Left ventricle myocardium inferior (tissue), 1 donor: ENCODE measurements around the gene PTPRM. TPM values are rescaled to one million over a fixed set of nuclear protein-coding genes. Genes with fewer than 3 reads are reported as not detected.

Source experiments
- DNase-seq: peaks from one replicate; pipeline ENCODE4 v3.0.0-alpha.2; 2020
- H3K27ac ChIP-seq: fragments of 200-600 bp; replicated peaks from 2 replicates; pipeline ENCODE4 v1.8.0; 2021
- H3K27me3 ChIP-seq: fragments of 200-600 bp; 2 replicates; pipeline ENCODE4 v1.8.0; 2021; ENCODE audit warnings: low read depth
- H3K36me3 ChIP-seq: fragments of 200-600 bp; 2 replicates; pipeline ENCODE4 v1.8.0; 2021
- H3K4me1 ChIP-seq: fragments of 200-600 bp; 2 replicates; pipeline ENCODE4 v1.8.0; 2021
- H3K4me3 ChIP-seq: fragments of 200-600 bp; 2 replicates; pipeline ENCODE4 v1.8.0; 2021; ENCODE audit warnings: mild to moderate bottlenecking, moderate library complexity
- H3K9me3 ChIP-seq: fragments of 200-600 bp; replicated peaks from 2 replicates; pipeline ENCODE4 v1.8.0; 2021
- intact Hi-C: fragments of 100-400 bp; cut with micrococcal nuclease; formaldehyde crosslinking; loops from one replicate; pipeline ENCODE4 v1.11.0; 2022
- total RNA-seq: library from RNA; stranded (reverse); fragmentation: NEBNext Ultra II Directional; extraction: Animal tissue kit (Norgen Biotek cat#: 25700); gene quantifications from one replicate; pipeline ENCODE4 v1.2.1, GENCODE V29; 2021
- TF ChIP-seq, protein P1 (sequence below): fragments of 200-600 bp; IDR thresholded peaks from 2 replicates; pipeline ENCODE4 v1.8.0; 2021; ENCODE audit warnings: antibody characterized with exemption, mild to moderate bottlenecking, borderline replicate concordance
- donor health status: DM: no; HTN: yes; CAD: no; lungs with severe emphysema.

PTPRM gene
- total RNA-seq, 1 donor from 2014 or later: 132 TPM

DNA sequence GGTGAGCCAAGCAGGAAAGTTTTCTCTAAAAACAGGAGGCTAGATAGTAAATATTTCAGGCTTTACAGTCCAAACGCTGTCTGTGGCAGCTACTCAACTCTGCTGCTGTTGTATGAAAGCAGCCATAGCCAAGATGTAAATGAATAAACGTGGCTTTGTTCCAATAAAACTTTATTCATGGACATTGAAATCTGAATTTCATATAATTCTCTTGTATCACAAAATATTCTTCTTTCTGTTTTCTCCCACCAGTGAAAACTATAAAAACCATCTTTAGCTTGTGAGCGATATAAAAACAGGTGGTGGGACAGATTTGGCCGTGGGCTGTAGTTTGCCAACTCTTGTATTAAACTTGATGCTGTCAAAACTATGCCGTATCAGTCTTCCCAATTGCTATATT is 333.0 kb downstream of the PTPRM start:
- no peak overlapping the region for H3K4me3 ChIP-seq
- H3K27me3 ChIP-seq: no peaks in the 10 kb centered on the region
- intact Hi-C loops: no loop called here
- TF ChIP-seq, protein P1, sequence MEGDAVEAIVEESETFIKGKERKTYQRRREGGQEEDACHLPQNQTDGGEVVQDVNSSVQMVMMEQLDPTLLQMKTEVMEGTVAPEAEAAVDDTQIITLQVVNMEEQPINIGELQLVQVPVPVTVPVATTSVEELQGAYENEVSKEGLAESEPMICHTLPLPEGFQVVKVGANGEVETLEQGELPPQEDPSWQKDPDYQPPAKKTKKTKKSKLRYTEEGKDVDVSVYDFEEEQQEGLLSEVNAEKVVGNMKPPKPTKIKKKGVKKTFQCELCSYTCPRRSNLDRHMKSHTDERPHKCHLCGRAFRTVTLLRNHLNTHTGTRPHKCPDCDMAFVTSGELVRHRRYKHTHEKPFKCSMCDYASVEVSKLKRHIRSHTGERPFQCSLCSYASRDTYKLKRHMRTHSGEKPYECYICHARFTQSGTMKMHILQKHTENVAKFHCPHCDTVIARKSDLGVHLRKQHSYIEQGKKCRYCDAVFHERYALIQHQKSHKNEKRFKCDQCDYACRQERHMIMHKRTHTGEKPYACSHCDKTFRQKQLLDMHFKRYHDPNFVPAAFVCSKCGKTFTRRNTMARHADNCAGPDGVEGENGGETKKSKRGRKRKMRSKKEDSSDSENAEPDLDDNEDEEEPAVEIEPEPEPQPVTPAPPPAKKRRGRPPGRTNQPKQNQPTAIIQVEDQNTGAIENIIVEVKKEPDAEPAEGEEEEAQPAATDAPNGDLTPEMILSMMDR: no peak
- DNase-seq: no peak
- peaks cover 73% of the 10 kb centered on the region for H3K4me1 ChIP-seq
- H3K36me3 ChIP-seq: no peaks in the 10 kb centered on the region
- H3K27ac ChIP-seq: no peak overlapping the region
- no peaks in the 10 kb centered on the region for H3K9me3 ChIP-seq

DNA sequence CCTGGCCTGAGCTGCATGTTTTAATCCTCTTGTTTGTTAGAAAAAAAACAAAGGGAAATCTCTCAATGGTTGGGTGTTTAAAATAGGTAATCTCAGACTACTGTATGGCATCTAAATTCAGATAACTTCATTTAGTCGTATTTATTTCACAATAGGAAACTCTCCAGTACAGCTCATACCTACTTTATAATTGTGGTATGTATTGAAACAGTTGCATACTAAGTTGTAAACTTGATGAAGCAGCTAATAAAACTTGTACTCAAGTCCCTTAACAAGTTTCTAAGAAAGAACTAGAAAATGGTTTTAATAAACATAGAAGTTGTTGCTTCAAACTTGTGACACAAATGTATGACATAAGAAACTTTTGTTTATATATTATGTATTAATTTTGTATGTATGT is 334.5 kb downstream of the PTPRM start:
- Histone ChIP-seq H3K36me3 (peaks cover 2% of the 10 kb centered on the region), H3K27me3 (no peaks in the 10 kb centered on the region), H3K27ac (no peak overlapping the region), H3K4me3 (no peak overlapping the region), H3K9me3 (no peaks in the 10 kb centered on the region), H3K4me1 (peaks cover 58% of the 10 kb centered on the region)
- intact Hi-C loops: no loop called here
- TF ChIP-seq, protein P1: no peak
- no peak for DNase-seq

DNA sequence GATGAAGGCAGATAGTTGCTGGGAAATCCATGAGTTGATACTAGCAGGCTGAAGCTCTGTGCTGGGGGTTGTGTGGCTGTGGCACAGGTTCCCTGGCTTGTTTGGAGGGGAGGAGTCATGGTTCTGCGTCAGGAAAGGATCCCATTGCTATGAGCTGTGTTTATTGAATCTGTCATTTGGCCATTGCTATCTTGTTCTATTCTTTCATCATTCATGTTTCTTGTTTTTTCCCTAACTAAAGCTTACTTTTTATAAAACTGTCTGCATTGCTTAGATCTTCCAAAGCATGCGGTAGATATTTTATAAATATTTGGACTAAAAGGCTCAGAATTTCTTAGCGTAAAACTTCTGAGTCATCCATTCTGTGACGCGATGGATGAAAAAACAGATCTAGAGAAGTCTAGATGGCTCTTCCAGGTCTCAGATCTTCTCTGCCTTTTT is 335.3 kb downstream of the PTPRM start:
- Histone ChIP-seq H3K27me3 (no peaks in the 10 kb centered on the region), H3K27ac (no peak overlapping the region), H3K9me3 (no peaks in the 10 kb centered on the region), H3K36me3 (peaks cover 9% of the 10 kb centered on the region), H3K4me1 (peaks cover 50% of the 10 kb centered on the region), H3K4me3 (no peak overlapping the region)
- TF ChIP-seq, protein P1: no peak
- no peak for DNase-seq
- intact Hi-C loops: no loop called here

DNA sequence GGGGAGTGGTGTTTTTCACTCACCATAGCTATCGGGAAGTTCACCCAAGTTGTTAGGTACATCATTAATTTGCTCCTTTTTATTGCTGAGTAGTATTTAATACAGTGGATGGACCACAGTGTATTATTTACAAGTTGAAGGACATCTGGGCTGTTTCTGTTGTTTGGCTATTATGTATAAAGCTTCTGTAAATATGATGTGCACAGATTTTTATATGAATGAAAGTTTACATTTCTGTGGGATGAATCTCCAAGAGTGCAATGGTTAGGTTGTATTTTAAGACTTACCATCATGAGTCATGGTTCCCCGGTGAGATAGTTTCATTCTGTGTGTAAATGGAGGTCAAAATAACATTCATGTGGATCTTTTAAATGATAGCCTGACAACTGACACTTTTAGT is 337.4 kb downstream of the PTPRM start:
- Histone ChIP-seq H3K4me3 (no peak overlapping the region), H3K27me3 (no peaks in the 10 kb centered on the region), H3K9me3 (no peaks in the 10 kb centered on the region), H3K27ac (no peak overlapping the region), H3K36me3 (peaks cover 9% of the 10 kb centered on the region), H3K4me1 (peaks cover 48% of the 10 kb centered on the region)
- TF ChIP-seq, protein P1: no peak
- no peak for DNase-seq
- intact Hi-C loops: no loop called here

DNA sequence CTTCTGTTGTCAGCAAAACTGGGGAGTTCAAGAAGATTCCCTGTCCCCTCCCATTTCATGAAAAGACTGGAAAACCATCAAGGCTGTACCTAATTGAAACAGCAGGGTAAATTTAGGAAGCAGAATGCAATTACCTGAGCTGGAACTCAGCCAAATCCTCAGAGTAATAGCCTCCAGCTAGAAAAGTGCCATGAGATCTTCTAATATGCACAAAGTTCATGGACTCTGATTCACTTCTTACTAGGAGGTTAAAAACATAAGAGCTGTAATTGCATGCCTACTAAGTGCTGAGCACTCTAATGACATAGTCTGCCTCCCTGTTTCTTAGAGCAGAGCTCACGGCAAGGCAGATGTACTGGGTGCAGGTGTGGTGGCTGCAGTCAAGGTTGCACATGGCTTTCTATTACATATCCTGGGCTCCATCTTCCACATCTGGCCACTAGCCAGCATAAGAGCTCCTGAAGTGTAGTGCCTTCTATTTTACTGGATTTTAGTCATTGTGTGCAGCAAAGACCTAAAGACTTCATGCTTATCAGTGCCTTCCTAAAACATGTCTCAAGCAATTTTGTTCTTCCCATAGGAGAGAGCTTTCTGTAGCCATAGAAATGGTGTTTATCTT is 341.7 kb downstream of the PTPRM start:
- intact Hi-C loops: no loop called here
- Histone ChIP-seq H3K4me1 (peaks cover 20% of the 10 kb centered on the region), H3K36me3 (peaks cover 9% of the 10 kb centered on the region), H3K9me3 (peaks cover 11% of the 10 kb centered on the region), H3K27ac (no peak overlapping the region), H3K27me3 (no peaks in the 10 kb centered on the region), H3K4me3 (no peak overlapping the region)
- TF ChIP-seq, protein P1: no peak
- DNase-seq: no peak
